Hematopoietic multipotent progenitor cell treated with erythropoietin and hydrocortisone succinate and interleukin-3 and kit ligand, for 6 days (in vitro differentiated cells): ENCODE results near the gene CUL1.
A peak's percentile ranks its signal among the peaks of the same experiment; 100 is the strongest.

Experiments
- DNase-seq: peaks from one replicate; pipeline ENCODE4 v3.0.0-alpha.2; 2015

Gene CUL1

GRCh38 chr7:148719753-148720152 is 21.1 kb downstream of the CUL1 start:
- DNase-seq: no peak

- DNase-seq: no peak
Measured at GRCh38 chr7:148720472-148720871, 21.8 kb downstream of the CUL1 start.

GRCh38 chr7:148721390-148721789 is 22.7 kb downstream of the CUL1 start:
- peak; percentile 84 for DNase-seq

- peak; percentile 68 for DNase-seq
Measured at GRCh38 chr7:148722340-148723165, 23.9 kb downstream of the CUL1 start.

- no peak for DNase-seq
Measured at GRCh38 chr7:148723166-148723559, 24.5 kb downstream of the CUL1 start.

- peak; percentile 32 for DNase-seq
Measured at GRCh38 chr7:148723846-148724245, 25.1 kb downstream of the CUL1 start.

- DNase-seq: peak; percentile 50
Measured at GRCh38 chr7:148726385-148726784, 27.7 kb downstream of the CUL1 start.

- no peak for DNase-seq
Measured at GRCh38 chr7:148727501-148728278, 29.0 kb downstream of the CUL1 start.

- no peak for DNase-seq
Measured at GRCh38 chr7:148729984-148730733, 31.5 kb downstream of the CUL1 start.

- no peak for DNase-seq
Measured at GRCh38 chr7:148732862-148733261, 34.2 kb downstream of the CUL1 start.

GRCh38 chr7:148733496-148733895 is 34.8 kb downstream of the CUL1 start:
- no peak for DNase-seq

GRCh38 chr7:148735141-148735540 is 36.4 kb downstream of the CUL1 start:
- DNase-seq: no peak

GRCh38 chr7:148735967-148736366 is 37.3 kb downstream of the CUL1 start:
- DNase-seq: no peak

- peak; percentile 21 for DNase-seq
Measured at GRCh38 chr7:148738737-148739535, 40.2 kb downstream of the CUL1 start.

- no peak for DNase-seq
Measured at GRCh38 chr7:148746135-148746534, 47.4 kb downstream of the CUL1 start.

- no peak for DNase-seq
Measured at GRCh38 chr7:148747274-148747673, 48.6 kb downstream of the CUL1 start.

GRCh38 chr7:148750442-148751355 is 52.0 kb downstream of the CUL1 start:
- no peak for DNase-seq

GRCh38 chr7:148753224-148753623 is 54.5 kb downstream of the CUL1 start:
- peak; percentile 83 for DNase-seq

GRCh38 chr7:148754912-148755311 is 56.2 kb downstream of the CUL1 start:
- DNase-seq: no peak

- DNase-seq: no peak
Measured at GRCh38 chr7:148761499-148762278, 63.0 kb downstream of the CUL1 start.

- DNase-seq: no peak
Measured at GRCh38 chr7:148763622-148764021, 64.9 kb downstream of the CUL1 start.
